VCaP (cell line): Measurements from ENCODE around the gene CRISP1.

Experiments used
- H3K27ac ChIP-seq: fragments of 450-650 bp; 2 replicates; pipeline ENCODE4 v1.5.1; 2017
- CTCF ChIP-seq: fragments of 450-650 bp; conservative IDR thresholded peaks from 2 replicates; pipeline ENCODE4 v1.5.1; 2017; ENCODE audit warnings: mild to moderate bottlenecking, moderate library complexity

CRISP1 gene

GRCh38 chr6:49866485-49866943 is at the start of gene CRISP1:
CRISP1 (minus strand) TSS chr6:49866535; CDS start chr6:49857400, 9,135 bp downstream.
- no peak for TF ChIP-seq CTCF

GRCh38 chr6:49915035-49915434 is 48.7 kb upstream of the CRISP1 start:
- peak overlapping the region; percentile 45 for H3K27ac ChIP-seq
- peak; percentile 57 for TF ChIP-seq CTCF

More at GRCh38 chr6:49866485-49866943, at the start of gene CRISP1:
- no peak within 1 kb of the TSS for H3K27ac ChIP-seq

GRCh38 chr6:49913636-49914375 is 47.5 kb upstream of the CRISP1 start:
- H3K27ac ChIP-seq = peak overlapping the region; percentile 45
- no peak for TF ChIP-seq CTCF

- no peak for TF ChIP-seq CTCF
- no peak overlapping the region for H3K27ac ChIP-seq
Measured at GRCh38 chr6:49912196-49912595, 45.9 kb upstream of the CRISP1 start.

GRCh38 chr6:49911252-49911651 is 44.9 kb upstream of the CRISP1 start:
- TF ChIP-seq CTCF = no peak
- no peak overlapping the region for H3K27ac ChIP-seq

GRCh38 chr6:49909563-49909962 is 43.2 kb upstream of the CRISP1 start:
- no peak overlapping the region for H3K27ac ChIP-seq
- no peak for TF ChIP-seq CTCF

GRCh38 chr6:49906526-49906925 is 40.2 kb upstream of the CRISP1 start:
- TF ChIP-seq CTCF = no peak
- peak overlapping the region; percentile 85 for H3K27ac ChIP-seq
